G401 (cell line): ENCODE results near the gene NCDN. TPM values are rescaled to one million over a fixed set of nuclear protein-coding genes. Genes with fewer than 3 reads are reported as not detected.

Experiments used
- DNase-seq: peaks from one replicate; pipeline ENCODE4 v3.0.0-alpha.2; 2015; ENCODE audit warnings: low spot score
- in situ Hi-C: cut with HindIII; loops from 2 replicates; pipeline ENCODE4 v1.10.0; 2016; ENCODE audit warnings: low sequenced_read_pairs, mixed read lengths
- total RNA-seq: library from RNA; depleted of rRNA; stranded (reverse); fragments of >200 nt; shearing (Covaris generic); gene quantifications from 2 replicates; pipeline ENCODE4 v1.2.3, GENCODE V29; 2014; rRNA removed

The NCDN gene
- total RNA-seq = 19.2 and 28.3 TPM in 2 replicates

- in situ Hi-C loops = no loop called here
- DNase-seq = peak; percentile 95
Measured at GRCh38 chr1:35557611-35558373, at the start of gene NCDN. NCDN (plus strand) TSS chr1:35557799; CDS start chr1:35558191, 392 bp downstream.

DNA sequence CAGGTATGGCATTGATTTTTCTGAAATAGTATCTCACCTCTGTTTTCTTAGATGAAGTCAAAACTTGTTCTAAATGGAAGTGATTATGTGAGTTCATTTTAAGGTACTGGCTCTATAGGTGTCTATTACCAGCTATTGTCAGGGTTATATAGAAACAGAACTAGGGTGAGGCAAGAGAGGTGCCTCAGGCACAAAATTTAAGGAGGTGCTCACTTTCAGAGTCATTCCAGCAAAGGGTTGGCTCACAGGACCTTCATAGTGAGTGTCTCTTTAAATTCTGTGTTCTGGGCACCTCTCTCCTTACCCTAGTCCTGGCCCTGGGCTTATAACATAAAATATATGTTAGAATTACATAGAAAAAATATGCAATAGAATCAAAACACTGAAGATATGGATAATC lies 49.7 kb upstream of the NCDN start:
- in situ Hi-C loops = no loop called here
- no peak for DNase-seq

- in situ Hi-C loops = no loop called here
- DNase-seq = no peak
Measured at GRCh38 chr1:35509558-35509957, 48.0 kb upstream of the NCDN start.

GRCh38 chr1:35511305-35511704 lies 46.3 kb upstream of the NCDN start:
- in situ Hi-C loops = no loop called here
- DNase-seq = no peak

- no peak for DNase-seq
- in situ Hi-C loops = no loop called here
Measured at GRCh38 chr1:35518183-35518582, 39.4 kb upstream of the NCDN start.

GRCh38 chr1:35519432-35519831 lies 38.2 kb upstream of the NCDN start:
- no peak for DNase-seq

DNA sequence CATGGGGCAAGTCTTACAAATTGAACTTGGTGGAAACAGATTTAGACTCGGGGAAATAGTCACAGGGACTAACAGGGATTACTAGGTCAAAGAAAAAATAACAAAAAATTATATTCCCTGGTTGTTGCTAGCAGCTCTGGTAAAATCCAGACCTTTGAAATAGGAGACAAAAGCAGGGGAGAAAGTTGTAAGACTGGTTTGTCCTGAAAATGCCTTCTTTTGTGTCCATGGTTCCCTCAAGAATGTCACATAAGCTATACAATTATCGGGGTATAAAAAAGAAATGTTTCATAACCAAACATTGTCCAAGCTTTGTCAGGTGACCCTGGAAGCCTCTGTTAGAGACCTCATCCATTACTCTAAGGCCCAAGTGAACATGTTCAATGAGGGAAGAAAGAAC lies 33.5 kb upstream of the NCDN start:
- no peak for DNase-seq
- in situ Hi-C loops = no loop called here

More at GRCh38 chr1:35519432-35519831, 38.2 kb upstream of the NCDN start:
- in situ Hi-C loops = no loop called here

DNA sequence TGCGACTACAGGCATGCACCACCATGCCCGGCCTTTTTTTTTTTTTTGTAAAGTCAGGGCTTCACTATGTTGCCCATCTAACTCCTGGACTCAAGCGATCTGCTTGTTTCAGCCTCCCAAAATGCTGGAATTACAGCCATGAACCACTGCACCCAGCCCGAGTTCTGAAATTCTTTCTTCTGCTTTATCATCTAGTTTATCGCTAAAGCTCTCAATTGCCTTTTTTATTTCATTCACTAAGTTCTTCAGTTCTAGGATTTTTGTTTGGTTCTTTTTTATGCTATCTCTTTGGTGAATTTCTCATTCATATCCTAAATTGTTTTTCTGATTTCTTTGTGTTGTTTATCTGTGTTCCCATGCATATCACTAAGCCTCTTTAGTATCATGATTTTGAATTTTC lies 27.4 kb upstream of the NCDN start:
- in situ Hi-C loops = no loop called here
- DNase-seq = no peak

- DNase-seq = no peak
- in situ Hi-C loops = no loop called here
Measured at GRCh38 chr1:35530946-35531345, 26.7 kb upstream of the NCDN start.

DNA sequence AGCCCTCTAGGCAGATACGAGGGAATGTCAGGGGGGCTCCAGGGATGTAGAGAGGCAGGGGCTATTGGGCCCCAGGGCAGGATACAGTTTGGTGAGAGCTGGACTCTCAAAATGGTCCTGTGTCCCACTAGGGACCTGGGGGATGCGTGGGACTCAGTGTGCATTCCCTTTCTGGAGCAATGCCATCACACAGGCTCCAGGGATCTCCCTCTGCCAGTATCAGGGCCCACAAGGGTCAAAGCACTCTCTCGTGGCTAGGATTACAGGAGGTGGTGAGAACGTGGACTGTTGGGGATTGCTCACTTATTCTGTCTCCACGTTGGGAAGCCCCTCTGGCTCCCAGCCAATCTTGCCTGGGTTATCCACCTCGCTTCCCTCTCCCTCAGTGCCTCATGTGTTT lies 26.2 kb upstream of the NCDN start:
- in situ Hi-C loops = no loop called here
- no peak for DNase-seq

DNA sequence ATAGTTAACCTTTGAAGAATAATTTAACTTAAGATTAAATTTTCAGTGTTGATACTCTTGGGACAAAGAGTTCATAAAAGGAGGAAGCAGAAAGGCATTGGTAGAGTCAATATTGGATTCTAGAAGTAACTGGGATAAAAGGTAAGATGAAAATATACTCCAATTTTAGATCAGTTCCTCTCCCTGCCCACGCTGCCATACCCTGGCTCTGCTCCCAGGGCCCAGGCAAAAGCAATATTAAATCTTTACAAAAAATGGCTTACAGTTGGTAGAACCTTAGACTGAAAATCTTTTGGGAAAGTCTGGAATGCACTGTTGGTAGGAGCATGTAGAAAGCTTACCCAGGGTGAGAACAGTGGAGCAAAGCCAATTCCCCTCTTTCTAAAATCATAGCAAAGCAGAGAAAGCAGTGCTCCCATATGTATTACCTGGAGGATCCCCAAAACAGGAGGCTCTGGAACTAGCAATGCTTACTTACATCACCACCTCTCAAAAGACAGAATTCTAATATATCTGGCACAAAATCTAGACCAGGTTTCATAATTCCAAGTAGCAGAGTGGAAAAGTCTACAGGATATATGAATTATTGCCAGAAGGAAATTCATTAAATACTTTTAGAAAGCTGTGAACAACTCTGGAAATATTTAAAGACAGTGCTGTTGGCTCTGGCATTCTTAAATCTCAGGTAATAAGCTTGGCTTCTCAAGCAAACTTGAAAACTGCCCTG lies 24.9 kb upstream of the NCDN start:
- in situ Hi-C loops = no loop called here

GRCh38 chr1:35533586-35533985 lies 24.0 kb upstream of the NCDN start:
- peak; percentile 9 for DNase-seq
- in situ Hi-C loops = no loop called here

More for the DNA sequence above, 24.9 kb upstream of the NCDN start:
- DNase-seq = peak; percentile 72

DNA sequence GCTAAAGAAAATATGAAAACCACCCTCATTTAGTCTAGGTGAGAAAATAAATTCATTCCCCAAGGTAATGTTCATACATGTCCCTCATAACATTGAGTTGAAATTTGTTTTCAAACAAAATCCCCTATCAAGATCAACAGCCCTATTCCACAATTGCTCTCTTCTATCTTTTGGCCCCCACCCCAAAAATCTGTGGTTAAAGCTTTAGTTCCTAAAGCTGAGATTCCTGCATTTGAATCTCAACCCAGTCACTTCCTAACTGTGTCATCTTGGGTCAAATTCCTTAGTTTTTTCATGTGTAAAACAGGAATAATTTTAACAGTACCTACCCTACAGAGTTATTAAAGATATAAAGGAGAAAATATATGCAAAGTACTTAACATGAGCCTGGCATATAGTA lies 22.4 kb upstream of the NCDN start:
- DNase-seq = no peak
- in situ Hi-C loops = no loop called here

DNA sequence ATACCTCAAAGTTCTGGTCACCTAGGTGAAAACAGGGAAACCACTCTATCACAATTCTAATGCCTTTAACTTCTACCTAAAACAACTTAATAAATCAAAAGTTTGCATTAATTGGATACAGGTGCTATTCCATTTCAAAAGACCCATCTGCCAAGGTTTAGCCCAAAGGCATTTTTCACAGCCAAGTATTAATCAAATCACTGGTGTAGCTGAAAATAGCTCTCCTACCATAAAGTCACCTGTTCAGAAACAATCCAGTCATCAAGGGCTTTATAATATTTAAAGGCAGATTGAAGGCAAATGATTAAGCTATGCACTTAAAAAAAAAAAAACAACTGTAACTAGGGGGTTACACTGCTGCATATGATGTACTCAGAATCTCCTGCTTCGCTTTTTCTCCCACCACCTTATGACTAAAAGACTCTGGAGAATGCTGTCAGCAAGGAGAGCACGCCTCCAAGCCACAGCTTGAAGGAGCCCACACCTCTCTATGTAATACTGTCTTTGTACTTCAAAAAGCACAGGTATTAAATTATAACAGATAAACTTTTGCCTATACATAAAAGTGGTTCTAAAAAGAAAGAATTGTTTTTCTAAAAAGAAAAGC lies 20.9 kb upstream of the NCDN start:
- in situ Hi-C loops = no loop called here
- peak; percentile 61 for DNase-seq

DNA sequence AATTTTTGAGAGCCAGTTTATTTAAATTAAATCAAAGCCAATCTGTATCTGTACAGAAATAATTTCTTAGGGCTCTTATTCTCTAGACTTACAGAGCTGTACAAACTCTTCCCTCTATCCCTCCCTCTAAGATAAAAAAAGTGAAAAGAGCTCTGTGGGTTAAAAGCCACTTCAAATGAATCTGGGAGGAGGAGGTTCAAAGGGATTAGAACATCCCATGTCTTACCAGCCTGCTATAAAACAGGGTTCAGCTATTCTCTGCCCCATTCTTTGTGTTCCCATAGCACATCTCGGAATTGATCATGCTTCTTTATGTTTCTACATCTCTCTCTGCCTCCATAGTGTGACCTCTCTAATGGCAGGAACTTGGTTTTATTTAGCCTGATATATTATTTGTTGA lies 19.8 kb upstream of the NCDN start:
- in situ Hi-C loops = no loop called here
- no peak for DNase-seq

DNA sequence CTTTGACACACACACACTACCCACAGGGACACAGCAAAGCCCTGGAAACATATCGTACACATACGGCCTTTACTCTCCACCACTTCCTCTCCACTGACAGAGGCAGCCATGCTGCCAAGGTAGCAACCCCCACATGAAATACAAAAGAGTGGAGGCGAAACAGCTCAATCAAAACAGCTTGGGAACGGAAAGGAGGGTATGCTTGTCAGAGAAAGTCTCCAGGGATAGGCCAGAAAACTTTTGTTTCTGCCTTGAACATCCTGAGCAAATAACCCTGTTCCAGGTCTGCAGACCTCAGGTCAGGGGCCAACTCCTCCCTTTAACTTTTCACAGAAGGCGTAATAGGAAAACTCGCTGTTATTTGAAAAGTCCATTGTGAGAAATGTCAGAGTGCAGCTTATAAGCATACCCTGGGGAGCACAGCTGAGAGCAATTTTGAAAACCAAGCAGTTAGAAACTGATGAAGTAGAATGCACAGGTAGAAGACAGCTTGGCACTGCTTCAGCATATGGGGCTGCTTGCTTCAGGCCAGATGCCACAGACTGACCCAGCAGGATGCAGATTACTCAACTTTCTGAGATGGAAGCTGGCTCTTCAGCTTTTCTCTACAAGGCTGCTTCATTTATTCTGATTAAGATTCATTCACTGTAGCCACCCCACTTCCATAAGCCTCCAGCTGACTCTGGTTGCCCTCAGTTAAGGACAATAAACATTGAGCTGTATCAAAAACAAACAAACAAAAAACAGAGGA lies 18.4 kb upstream of the NCDN start:
- in situ Hi-C loops = no loop called here
- peak; percentile 68 for DNase-seq

- DNase-seq = peak; percentile 52
- in situ Hi-C loops = no loop called here
Measured at GRCh38 chr1:35539824-35540261, 17.8 kb upstream of the NCDN start.

DNA sequence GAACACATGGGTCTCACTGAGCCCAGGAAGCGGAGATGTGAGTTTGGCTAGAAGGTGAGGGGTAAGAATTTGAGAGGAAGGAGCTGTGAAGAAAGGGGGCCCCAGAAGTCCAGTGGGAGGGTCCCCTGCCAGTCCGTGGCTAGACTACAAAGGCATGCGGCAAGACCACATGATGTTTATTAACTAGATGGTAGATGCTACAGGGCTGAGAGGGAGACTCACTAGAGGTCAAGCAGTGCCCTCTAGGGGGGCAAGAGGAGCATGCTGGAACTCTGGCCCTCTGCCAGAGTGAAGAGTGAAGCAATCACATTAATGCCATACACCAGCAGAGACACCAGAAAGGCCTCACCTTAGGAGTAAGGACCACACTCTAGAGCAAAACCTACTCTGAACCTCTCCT lies 12.6 kb upstream of the NCDN start:
- peak; percentile 37 for DNase-seq
- in situ Hi-C loops = no loop called here

DNA sequence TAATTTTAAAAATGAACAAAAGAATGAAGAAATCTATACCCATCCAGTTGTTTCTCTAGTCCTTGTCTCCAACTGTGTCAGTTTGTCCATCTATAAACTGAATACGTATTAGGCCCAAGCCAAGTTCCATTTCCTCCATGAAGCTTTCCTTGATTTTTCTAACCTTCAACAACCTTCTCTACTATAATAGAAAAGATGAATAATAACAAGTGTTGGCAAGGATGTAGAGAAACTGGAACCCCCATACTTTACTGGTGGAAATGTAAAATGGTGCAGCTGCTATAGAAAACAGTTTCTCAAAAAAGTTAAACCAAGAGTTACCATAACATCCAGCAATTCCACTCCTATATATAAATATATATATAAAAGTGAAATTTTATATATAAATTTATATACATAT lies 11.0 kb upstream of the NCDN start:
- in situ Hi-C loops = no loop called here
- DNase-seq = no peak

DNA sequence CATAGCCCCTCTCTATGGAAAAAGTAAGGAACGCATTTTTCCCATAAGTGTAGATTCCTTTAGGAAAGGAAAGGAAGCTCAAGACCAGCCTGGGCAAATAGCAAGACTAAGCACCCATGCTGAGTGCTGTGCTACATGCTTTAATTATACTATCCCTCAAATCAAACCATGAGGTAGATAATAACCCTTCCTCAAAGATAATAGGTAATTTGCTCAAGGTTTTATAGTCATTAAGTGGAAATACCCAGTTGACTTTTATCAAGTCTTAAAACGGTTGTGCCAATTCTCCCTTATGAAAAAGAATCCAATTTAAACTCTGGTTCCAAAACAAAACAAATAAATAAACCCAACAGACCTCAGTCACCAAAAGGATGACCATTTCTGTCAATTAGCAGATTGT lies 3.7 kb upstream of the NCDN start:
- in situ Hi-C loops = no loop called here
- no peak for DNase-seq
